HCT116 (cell line): ENCODE data around the gene AHI1. TPM values are rescaled to one million over a fixed set of nuclear protein-coding genes. Genes with fewer than 3 reads are reported as not detected.

Experiments
- ATAC-seq: fragments of 200-7000 bp; cut with Tn5 transposase; 2 replicates; pipeline ENCODE4 v1.9.1; 2020; ENCODE audit warnings: mild to moderate bottlenecking, moderate library complexity
- BruUV-seq: library from RNA; stranded (reverse); fragments of 400-500 nt; replicated peaks from 2 replicates; lab custom pipeline; 2021; lab: Mats Ljungman, UMichigan
- CTCF ChIA-PET: fragments of 300-600 bp; sonication (Branson Sonifier 250); formaldehyde crosslinking; loops from one replicate; lab custom pipeline; 2021; ENCODE audit warnings: antibody characterized with exemption; lab: Charles Lee
- POLR2A ChIA-PET: fragments of 300-600, 350-600 bp; sonication (Branson Sonifier 250); formaldehyde crosslinking; loops from one replicate; lab custom pipeline; 2021; ENCODE audit warnings: antibody characterized with exemption; lab: Charles Lee
- RAD21 ChIA-PET, 2 experiments: fragments of 300-600 bp; sonication (Branson Sonifier 250); formaldehyde crosslinking; loops; one replicate each; lab custom pipeline; 2023; ENCODE audit warnings: low total read pairs in 2 of 2; ENCODE audit not compliant: uncharacterized antibody in 2 of 2, unreplicated experiment in 2 of 2, low non-redundant PET in 1 of 2; lab: Charles Lee
- DNase-seq: peaks from one replicate; pipeline ENCODE4 v3.0.0-alpha.2; 2010; ENCODE audit warnings: low read depth, low spot score
- H2AFZ ChIP-seq: fragments of 200-600 bp; shearing (Covaris generic), sonication (generic); 2 replicates; pipeline ENCODE4 v1.6.1; 2017; ENCODE audit warnings: low read depth, mixed run types, mixed read lengths, antibody characterized with exemption, low read length; ENCODE audit not compliant: poor library complexity, severe bottlenecking
- H3K27ac ChIP-seq: 2 replicates; pipeline ENCODE4 v1.5.1; 2012; ENCODE audit warnings: low read depth, low read length
- H3K27me3 ChIP-seq: fragments of 200-600 bp; sonication (generic); 2 replicates; pipeline ENCODE4 v1.6.1; 2016; ENCODE audit warnings: mixed run types, low read length, mixed read lengths; ENCODE audit not compliant: insufficient read depth
- H3K36me3 ChIP-seq, 2 experiments: fragments of 200-500 bp in 1 of 2; fragments of 200-600 bp in 1 of 2; sonication (Bioruptor generic) in 1 of 2; sonication (generic) in 1 of 2; 2 replicates each; pipeline versions ENCODE4 v1.5.1 to v1.6.1; 2014 to 2016; ENCODE audit warnings: low read length in 2 of 2, inconsistent platforms in 1 of 2, mixed read lengths in 1 of 2, mixed run types in 1 of 2; ENCODE audit not compliant: insufficient read depth in 2 of 2, control insufficient read depth in 1 of 2
- H3K4me1 ChIP-seq, 2 experiments: fragments of 200-600 bp in 1 of 2; sonication (generic) in 1 of 2; 2 replicates each; pipeline versions ENCODE4 v1.5.1 to v1.6.1; 2012 to 2017; ENCODE audit warnings: low read length in 2 of 2, inconsistent platforms in 1 of 2, mild to moderate bottlenecking in 1 of 2, mixed read lengths in 1 of 2, mixed run types in 1 of 2, moderate library complexity in 1 of 2; ENCODE audit not compliant: insufficient read depth in 2 of 2, control insufficient read depth in 1 of 2
- H3K4me2 ChIP-seq: fragments of 200-600 bp; sonication (generic); 2 replicates; pipeline ENCODE4 v1.6.1; 2017; ENCODE audit warnings: mixed run types, low read length, mixed read lengths
- H3K4me3 ChIP-seq, 2 experiments: fragments of 200-600 bp in 1 of 2; sonication (generic) in 1 of 2; replicated peaks in 1 of 2; 2 replicates each; pipeline ENCODE4 v1.5.1; 2011 to 2016; ENCODE audit warnings: low read length in 2 of 2, control low read depth in 1 of 2, low read depth in 1 of 2, mild to moderate bottlenecking in 1 of 2, mixed read lengths in 1 of 2, mixed run types in 1 of 2
- H3K79me2 ChIP-seq: fragments of 200-600 bp; sonication (generic); 2 replicates; pipeline ENCODE4 v1.6.1; 2017; ENCODE audit warnings: mild to moderate bottlenecking, mixed run types, low read length, moderate library complexity, mixed read lengths; ENCODE audit not compliant: insufficient read depth
- H3K9ac ChIP-seq: fragments of 200-600 bp; sonication (generic); 2 replicates; pipeline ENCODE4 v1.6.1; 2016; ENCODE audit warnings: low read length, mixed read lengths
- H3K9me2 ChIP-seq: fragments of 200-600 bp; sonication (generic), shearing (Covaris generic); 2 replicates; pipeline ENCODE4 v1.6.1; 2017; ENCODE audit warnings: mixed run types, mild to moderate bottlenecking, moderate library complexity; ENCODE audit not compliant: insufficient read depth
- H3K9me3 ChIP-seq, 2 experiments: fragments of 200-500 bp in 1 of 2; fragments of 200-600 bp in 1 of 2; sonication (Bioruptor generic) in 1 of 2; sonication (generic) in 1 of 2; 2 replicates each; pipeline ENCODE4 v1.6.1; 2014 to 2017; ENCODE audit warnings: low read length in 2 of 2, mixed read lengths in 2 of 2, inconsistent platforms in 1 of 2, low read depth in 1 of 2, mild to moderate bottlenecking in 1 of 2, mixed run types in 1 of 2, moderate library complexity in 1 of 2; ENCODE audit not compliant: control insufficient read depth in 1 of 2, insufficient read depth in 1 of 2
- H4K20me1 ChIP-seq: fragments of 200-600 bp; sonication (generic), shearing (Covaris generic); 2 replicates; pipeline ENCODE4 v1.6.1; 2017; ENCODE audit warnings: mixed run types, mild to moderate bottlenecking, moderate library complexity; ENCODE audit not compliant: insufficient read depth
- CBX3 ChIP-seq: IDR thresholded peaks from 2 replicates; pipeline ENCODE4 v1.6.1; 2012; ENCODE audit warnings: low read depth
- EGR1 ChIP-seq: IDR thresholded peaks from 2 replicates; pipeline ENCODE4 v1.6.1; 2012; ENCODE audit warnings: low read depth
- EZH2phosphoT487 ChIP-seq: fragments of 200-600 bp; IDR thresholded peaks from 2 replicates; pipeline ENCODE4 v1.6.1; 2018; ENCODE audit warnings: antibody characterized with exemption, borderline replicate concordance
- FOSL1 ChIP-seq: IDR thresholded peaks from 2 replicates; pipeline ENCODE4 v1.6.1; 2012; ENCODE audit warnings: low read depth
- POLR2AphosphoS5 ChIP-seq: IDR thresholded peaks from 2 replicates; pipeline ENCODE4 v1.6.1; 2011; ENCODE audit warnings: mild to moderate bottlenecking, low read depth, low read length, moderate library complexity
- RAD21 ChIP-seq: IDR thresholded peaks from 2 replicates; pipeline ENCODE4 v1.6.1; 2012; ENCODE audit warnings: low read depth, mild to moderate bottlenecking
- SIN3A ChIP-seq: IDR thresholded peaks from 2 replicates; pipeline ENCODE4 v1.6.1; 2012; ENCODE audit warnings: low read depth
- SRF ChIP-seq: IDR thresholded peaks from 2 replicates; pipeline ENCODE4 v1.6.1; 2012; ENCODE audit warnings: low read depth
- TCF7L2 ChIP-seq: IDR thresholded peaks from 2 replicates; pipeline ENCODE4 v1.7.0; 2011; ENCODE audit warnings: borderline replicate concordance, inconsistent platforms; ENCODE audit not compliant: insufficient read depth, insufficient read length; ENCODE audit errors: extremely low read depth
- YY1 ChIP-seq: IDR thresholded peaks from 2 replicates; pipeline ENCODE4 v1.6.1; 2011; ENCODE audit warnings: low read length, low read depth, moderate library complexity, mild to moderate bottlenecking; ENCODE audit not compliant: insufficient replicate concordance; ENCODE audit errors: extremely low read depth
- ZFX ChIP-seq: fragments of 450-650 bp; IDR thresholded peaks from 2 replicates; pipeline ENCODE4 v1.6.1; 2017
- intact Hi-C: fragments of 100-400 bp; cut with micrococcal nuclease; formaldehyde crosslinking; loops from 2 replicates; pipeline ENCODE4 v1.10.0; 2022
- total RNA-seq: library from RNA; stranded (reverse); gene quantifications from one replicate; pipeline ENCODE4 v1.2.1, GENCODE V29; 2021; ENCODE audit not compliant: unreplicated experiment
- TF ChIP-seq, protein P1 (sequence below): IDR thresholded peaks from 2 replicates; pipeline ENCODE4 v1.6.1; 2012; ENCODE audit warnings: low read depth
- TF ChIP-seq, protein P2 (sequence below): IDR thresholded peaks from 2 replicates; pipeline ENCODE4 v1.6.1; 2011; ENCODE audit warnings: mild to moderate bottlenecking, low read length, moderate library complexity; ENCODE audit not compliant: insufficient replicate concordance; ENCODE audit errors: extremely low read depth
- TF ChIP-seq, protein P3 (sequence below): IDR thresholded peaks from 2 replicates; pipeline ENCODE4 v1.6.1; 2012
- TF ChIP-seq, protein P4 (sequence below): IDR thresholded peaks from 2 replicates; pipeline ENCODE4 v1.6.1; 2012

The AHI1 gene
- total RNA-seq, 1 experiment from 2014 or later: 29.6 TPM

DNA sequence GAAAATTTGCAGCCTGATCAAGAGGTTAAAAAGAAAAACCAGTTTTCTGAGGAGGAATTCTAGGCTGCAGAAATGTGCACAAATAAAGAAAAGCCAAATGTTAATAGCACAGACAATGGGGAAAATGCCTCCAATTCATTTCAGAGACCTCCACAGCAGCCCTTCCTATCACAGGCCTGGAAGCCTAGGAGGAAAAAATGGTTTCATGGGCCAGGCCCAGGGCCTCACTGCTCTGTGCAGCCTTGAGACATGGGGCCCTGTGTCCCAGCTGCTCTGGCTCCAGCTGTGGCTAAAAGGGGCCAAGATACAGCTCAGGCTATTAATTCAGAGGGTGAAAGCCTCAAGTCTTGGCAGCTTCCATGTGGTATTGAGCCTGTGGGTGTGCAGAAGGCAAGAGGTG lies 18.9 kb downstream of the AHI1 start (continued):
- TF ChIP-seq, protein P1, sequence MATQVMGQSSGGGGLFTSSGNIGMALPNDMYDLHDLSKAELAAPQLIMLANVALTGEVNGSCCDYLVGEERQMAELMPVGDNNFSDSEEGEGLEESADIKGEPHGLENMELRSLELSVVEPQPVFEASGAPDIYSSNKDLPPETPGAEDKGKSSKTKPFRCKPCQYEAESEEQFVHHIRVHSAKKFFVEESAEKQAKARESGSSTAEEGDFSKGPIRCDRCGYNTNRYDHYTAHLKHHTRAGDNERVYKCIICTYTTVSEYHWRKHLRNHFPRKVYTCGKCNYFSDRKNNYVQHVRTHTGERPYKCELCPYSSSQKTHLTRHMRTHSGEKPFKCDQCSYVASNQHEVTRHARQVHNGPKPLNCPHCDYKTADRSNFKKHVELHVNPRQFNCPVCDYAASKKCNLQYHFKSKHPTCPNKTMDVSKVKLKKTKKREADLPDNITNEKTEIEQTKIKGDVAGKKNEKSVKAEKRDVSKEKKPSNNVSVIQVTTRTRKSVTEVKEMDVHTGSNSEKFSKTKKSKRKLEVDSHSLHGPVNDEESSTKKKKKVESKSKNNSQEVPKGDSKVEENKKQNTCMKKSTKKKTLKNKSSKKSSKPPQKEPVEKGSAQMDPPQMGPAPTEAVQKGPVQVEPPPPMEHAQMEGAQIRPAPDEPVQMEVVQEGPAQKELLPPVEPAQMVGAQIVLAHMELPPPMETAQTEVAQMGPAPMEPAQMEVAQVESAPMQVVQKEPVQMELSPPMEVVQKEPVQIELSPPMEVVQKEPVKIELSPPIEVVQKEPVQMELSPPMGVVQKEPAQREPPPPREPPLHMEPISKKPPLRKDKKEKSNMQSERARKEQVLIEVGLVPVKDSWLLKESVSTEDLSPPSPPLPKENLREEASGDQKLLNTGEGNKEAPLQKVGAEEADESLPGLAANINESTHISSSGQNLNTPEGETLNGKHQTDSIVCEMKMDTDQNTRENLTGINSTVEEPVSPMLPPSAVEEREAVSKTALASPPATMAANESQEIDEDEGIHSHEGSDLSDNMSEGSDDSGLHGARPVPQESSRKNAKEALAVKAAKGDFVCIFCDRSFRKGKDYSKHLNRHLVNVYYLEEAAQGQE: no peak
- TF ChIP-seq EZH2phosphoT487: no peak
- TF ChIP-seq FOSL1: no peak
- no peak for TF ChIP-seq ZFX
- TF ChIP-seq POLR2AphosphoS5: no peak
- TF ChIP-seq TCF7L2: no peak
- TF ChIP-seq, protein P2, sequence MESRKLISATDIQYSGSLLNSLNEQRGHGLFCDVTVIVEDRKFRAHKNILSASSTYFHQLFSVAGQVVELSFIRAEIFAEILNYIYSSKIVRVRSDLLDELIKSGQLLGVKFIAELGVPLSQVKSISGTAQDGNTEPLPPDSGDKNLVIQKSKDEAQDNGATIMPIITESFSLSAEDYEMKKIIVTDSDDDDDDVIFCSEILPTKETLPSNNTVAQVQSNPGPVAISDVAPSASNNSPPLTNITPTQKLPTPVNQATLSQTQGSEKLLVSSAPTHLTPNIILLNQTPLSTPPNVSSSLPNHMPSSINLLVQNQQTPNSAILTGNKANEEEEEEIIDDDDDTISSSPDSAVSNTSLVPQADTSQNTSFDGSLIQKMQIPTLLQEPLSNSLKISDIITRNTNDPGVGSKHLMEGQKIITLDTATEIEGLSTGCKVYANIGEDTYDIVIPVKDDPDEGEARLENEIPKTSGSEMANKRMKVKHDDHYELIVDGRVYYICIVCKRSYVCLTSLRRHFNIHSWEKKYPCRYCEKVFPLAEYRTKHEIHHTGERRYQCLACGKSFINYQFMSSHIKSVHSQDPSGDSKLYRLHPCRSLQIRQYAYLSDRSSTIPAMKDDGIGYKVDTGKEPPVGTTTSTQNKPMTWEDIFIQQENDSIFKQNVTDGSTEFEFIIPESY: no peak
- TF ChIP-seq, protein P3, sequence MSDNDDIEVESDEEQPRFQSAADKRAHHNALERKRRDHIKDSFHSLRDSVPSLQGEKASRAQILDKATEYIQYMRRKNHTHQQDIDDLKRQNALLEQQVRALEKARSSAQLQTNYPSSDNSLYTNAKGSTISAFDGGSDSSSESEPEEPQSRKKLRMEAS: no peak

DNA sequence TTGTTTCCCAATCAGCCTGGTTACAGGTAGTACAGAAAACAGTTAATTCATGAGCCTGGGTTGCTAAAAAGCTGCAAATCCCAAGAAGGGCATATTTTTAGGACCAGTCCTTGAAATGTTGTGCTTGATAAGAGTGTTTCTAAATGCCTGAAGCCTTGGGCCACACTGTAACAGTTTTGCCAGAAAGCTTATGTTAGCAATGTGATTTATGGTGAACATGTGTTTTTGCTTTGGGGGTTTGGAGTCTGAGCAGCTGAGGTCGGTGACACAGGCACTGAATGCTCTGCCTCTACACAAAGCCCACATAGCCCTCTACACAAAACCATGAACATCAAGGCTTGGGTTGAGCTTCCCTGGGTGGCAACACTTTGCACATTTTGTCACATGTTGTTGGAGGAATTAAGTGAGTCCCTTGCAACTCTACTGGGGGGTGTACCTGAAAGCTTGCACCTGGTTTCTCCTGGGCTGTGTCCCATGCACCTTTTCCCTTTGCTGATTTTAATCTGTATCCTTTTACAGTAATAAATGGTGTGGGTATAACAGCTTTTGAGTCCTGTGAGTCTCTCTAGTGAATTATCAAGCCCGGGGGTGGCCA lies 22.2 kb downstream of the AHI1 start:
- ATAC-seq (no peak), DNase-seq (no peak)
- no TSS peak for BruUV-seq
- peaks cover 0 to 10% of the 10 kb centered on the region in 2 experiments; a peak in 1 of 4 replicates for H3K36me3 ChIP-seq
- no peaks in the 10 kb centered on the region for H4K20me1 ChIP-seq
- no peak overlapping the region for H3K4me2 ChIP-seq
- H3K27me3 ChIP-seq: no peaks in the 10 kb centered on the region
- no peak overlapping the region for H3K4me3 ChIP-seq
- ChIA-PET POLR2A (no interaction called here), RAD21 (no interaction called here), CTCF (no interaction called here)
- intact Hi-C loops: no loop called here
- peaks cover under 1 to 12% of the 10 kb centered on the region in 2 experiments; a peak in 3 of 4 replicates for H3K9me3 ChIP-seq
- H3K9ac ChIP-seq: no peak overlapping the region
- no peak overlapping the region for H2AFZ ChIP-seq
- no peaks in the 10 kb centered on the region for H3K4me1 ChIP-seq
- no peak for TF ChIP-seq SRF
- no peak for TF ChIP-seq YY1
- TF ChIP-seq, protein P3: no peak
- TF ChIP-seq, protein P4, sequence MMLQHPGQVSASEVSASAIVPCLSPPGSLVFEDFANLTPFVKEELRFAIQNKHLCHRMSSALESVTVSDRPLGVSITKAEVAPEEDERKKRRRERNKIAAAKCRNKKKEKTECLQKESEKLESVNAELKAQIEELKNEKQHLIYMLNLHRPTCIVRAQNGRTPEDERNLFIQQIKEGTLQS: no peak
- no peak for TF ChIP-seq SIN3A
- no peak for TF ChIP-seq TCF7L2
- no peak for TF ChIP-seq CBX3
- TF ChIP-seq RAD21: no peak
- TF ChIP-seq, protein P1: no peak
- TF ChIP-seq EGR1: no peak
- no peak overlapping the region for H3K27ac ChIP-seq
- no peaks in the 10 kb centered on the region for H3K79me2 ChIP-seq
- H3K9me2 ChIP-seq: no peaks in the 10 kb centered on the region
